ENCODE results near the gene GPR55.

DNA sequence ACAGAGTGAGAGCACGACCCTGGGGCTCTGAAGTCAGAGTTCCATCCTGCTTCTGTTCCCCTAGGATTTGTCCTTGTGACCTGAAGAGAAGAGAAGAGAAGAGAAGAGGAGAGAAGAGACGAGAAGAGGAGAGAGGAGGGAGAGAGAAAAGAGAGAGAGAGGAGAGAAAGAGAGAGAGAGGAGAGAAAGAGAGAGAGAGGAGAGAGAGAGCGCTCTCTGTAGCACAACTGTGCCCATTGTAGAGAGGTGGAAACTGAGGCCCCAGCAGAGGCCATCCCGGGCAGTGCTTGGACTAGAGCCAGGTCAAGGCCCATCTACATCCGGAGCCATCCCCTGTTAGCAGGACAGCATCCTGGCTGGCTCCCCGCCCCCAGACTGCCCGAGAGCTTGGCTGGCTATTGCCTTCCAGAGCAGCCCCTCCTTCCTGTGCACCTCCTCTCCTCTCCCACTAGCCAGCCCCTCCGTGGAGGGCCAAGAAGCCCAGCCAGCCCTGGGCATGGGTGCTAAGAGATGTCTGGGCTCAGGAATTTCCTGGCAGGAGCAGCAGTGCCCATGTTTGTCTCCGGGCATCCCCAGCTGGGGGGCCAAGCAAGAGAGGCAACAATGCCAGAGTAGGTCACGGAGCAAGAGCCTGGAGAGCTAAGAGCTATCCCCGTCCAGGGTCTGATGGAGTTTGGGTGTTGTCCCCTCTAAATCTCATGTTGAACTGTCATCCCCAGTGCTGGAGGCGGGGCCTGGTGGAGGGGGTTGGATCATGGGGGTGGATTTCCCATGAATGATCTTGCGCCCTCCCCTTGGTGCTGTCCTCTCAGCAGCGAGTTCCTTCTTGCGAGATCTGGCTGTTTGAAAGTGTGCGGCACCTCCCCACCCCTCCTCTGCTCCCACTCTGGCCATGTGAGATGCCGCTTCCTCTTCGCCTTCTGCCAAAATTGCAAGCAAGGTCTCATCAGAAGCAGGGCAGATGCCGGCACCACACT is 18.2 kb upstream of the GPR55 start:
- TF ChIP-seq, protein P1, sequence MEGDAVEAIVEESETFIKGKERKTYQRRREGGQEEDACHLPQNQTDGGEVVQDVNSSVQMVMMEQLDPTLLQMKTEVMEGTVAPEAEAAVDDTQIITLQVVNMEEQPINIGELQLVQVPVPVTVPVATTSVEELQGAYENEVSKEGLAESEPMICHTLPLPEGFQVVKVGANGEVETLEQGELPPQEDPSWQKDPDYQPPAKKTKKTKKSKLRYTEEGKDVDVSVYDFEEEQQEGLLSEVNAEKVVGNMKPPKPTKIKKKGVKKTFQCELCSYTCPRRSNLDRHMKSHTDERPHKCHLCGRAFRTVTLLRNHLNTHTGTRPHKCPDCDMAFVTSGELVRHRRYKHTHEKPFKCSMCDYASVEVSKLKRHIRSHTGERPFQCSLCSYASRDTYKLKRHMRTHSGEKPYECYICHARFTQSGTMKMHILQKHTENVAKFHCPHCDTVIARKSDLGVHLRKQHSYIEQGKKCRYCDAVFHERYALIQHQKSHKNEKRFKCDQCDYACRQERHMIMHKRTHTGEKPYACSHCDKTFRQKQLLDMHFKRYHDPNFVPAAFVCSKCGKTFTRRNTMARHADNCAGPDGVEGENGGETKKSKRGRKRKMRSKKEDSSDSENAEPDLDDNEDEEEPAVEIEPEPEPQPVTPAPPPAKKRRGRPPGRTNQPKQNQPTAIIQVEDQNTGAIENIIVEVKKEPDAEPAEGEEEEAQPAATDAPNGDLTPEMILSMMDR (IDR thresholded peaks at IDR 0.05): no peak
- no peak for TF ChIP-seq POLR2A (IDR thresholded peaks at IDR 0.05)
